GM19463 (cell line): ENCODE results near the gene IPO4.
"Not testable (repeated sequence)": the region's sequence is repeated elsewhere in the genome, so short reads cannot be mapped to it uniquely, and the experiment has no call there.

Experiments used
- ATAC-seq: cut with Tn5 transposase; IDR thresholded peaks from one replicate; pipeline ENCODE4 v1.9.1; 2021; ENCODE audit warnings: mild to moderate bottlenecking, moderate library complexity; ENCODE audit not compliant: unreplicated experiment

Gene IPO4

GRCh38 chr14:24219080-24219479, 30.5 kb upstream of the IPO4 start:
- no peak for ATAC-seq

- not testable (repeated sequence) for ATAC-seq
Measured at GRCh38 chr14:24216876-24217275, 28.3 kb upstream of the IPO4 start.

GRCh38 chr14:24216345-24216699, 27.7 kb upstream of the IPO4 start:
- no peak for ATAC-seq

- ATAC-seq = peak; percentile 70
Measured at GRCh38 chr14:24215495-24216344, 27.1 kb upstream of the IPO4 start, which contains the start of gene MDP1. Gene MDP1, minus strand, starts transcription at chr14:24216066. Its CDS starts 111 bp downstream, at chr14:24215955.

GRCh38 chr14:24213866-24214662, 25.4 kb upstream of the IPO4 start:
- ATAC-seq = no peak

GRCh38 chr14:24212924-24213865, 24.6 kb upstream of the IPO4 start, which contains the start of gene CHMP4A:
Gene CHMP4A, minus strand, starts transcription at chr14:24213488. Its CDS starts 49 bp downstream, at chr14:24213439.
- peak; percentile 72 for ATAC-seq

- ATAC-seq = no peak
Measured at GRCh38 chr14:24211311-24211710, 22.7 kb upstream of the IPO4 start.

- ATAC-seq = no peak
Measured at GRCh38 chr14:24207625-24208024, 19.0 kb upstream of the IPO4 start.

GRCh38 chr14:24207104-24207551, 18.5 kb upstream of the IPO4 start:
- ATAC-seq = no peak

GRCh38 chr14:24206260-24207103, 17.9 kb upstream of the IPO4 start:
- no peak for ATAC-seq

GRCh38 chr14:24204163-24205146, 15.8 kb upstream of the IPO4 start:
- no peak for ATAC-seq

GRCh38 chr14:24203249-24203886, 14.8 kb upstream of the IPO4 start:
- not testable (repeated sequence) for ATAC-seq

GRCh38 chr14:24202538-24202937, 13.9 kb upstream of the IPO4 start:
- ATAC-seq = not testable (repeated sequence)

- no peak for ATAC-seq
Measured at GRCh38 chr14:24198814-24199524, 10.4 kb upstream of the IPO4 start.

- no peak for ATAC-seq
Measured at GRCh38 chr14:24197056-24197450, 8.4 kb upstream of the IPO4 start.

GRCh38 chr14:24196071-24197055, 7.7 kb upstream of the IPO4 start:
- ATAC-seq = no peak
